ENCODE measurements around the gene MYH15. TPM values are rescaled to one million over a fixed set of nuclear protein-coding genes. Genes with fewer than 3 reads are reported as not detected.

The MYH15 gene
- total and polyA plus RNA-seq, 10 of the 15 experiments (the other 5 are each of a cell fraction or from before 2014, with no cell fraction given): 0.05 to 0.27 (median 0.09) TPM; not detected in 1

DNA sequence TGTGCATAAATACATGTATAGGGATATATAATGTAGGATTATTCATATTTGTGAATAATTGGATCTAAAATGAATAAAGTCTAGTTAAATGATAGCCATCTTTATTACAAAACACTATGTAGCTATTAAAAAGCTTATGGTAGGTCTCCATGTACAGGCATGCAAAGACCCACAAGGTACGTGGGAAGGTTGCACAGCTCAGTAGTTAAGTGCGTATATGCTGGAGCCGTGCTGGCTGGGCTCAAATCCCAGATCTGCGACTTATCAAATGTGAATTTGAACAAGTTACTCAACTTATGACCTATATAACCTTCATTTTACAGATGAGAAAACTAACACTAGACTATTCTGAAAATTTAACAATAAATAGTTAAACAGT, 100.6 kb downstream of the MYH15 start:
- BruUV-seq (replicated peaks): no TSS peak
- no peak for FAIRE-seq

DNA sequence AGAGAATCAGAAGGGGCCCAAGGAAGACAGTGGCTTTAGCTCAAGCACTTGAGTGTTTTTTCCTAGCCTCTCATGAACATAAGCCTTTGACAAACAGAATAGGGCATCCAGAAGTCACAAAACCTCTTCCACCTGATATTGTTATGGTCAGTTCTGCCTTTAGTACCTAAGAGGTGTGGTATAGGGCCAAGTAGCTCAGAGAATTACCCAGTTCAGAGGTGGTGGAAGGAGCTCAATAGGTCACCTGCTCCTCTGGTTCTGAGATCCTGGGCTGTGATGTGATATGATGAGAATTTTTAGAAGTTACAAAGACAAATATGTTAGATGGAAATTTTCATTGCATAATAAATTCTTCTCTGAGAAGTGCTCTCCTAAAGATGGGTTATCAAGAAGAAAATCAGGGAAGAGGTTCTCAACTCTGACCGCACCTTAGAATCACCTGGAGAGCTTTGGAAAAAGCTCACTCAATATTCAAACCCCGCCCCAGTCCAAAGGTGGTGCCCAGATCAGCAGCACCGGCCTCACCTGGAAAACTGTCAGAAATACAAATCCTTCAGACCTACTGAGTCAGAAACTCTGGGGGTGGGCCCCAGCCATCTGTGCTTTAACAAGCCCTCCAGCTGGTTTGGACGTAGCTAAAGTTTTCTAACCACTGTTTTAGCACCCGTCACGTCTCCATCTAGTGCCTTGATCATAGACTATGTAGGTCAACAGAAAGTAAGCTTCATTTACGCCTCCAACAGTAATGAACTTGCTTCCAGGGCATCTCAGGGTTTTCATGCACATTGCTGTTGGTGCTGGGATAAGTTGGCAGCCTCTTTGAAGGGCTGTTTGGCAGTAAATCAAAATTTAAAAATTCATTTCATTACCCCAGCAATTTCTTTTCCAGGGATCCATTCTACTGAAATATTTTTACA, 101.3 kb downstream of the MYH15 start:
- H4K20me1 ChIP-seq (ENCODE audit: control insufficient read depth, insufficient read depth): no peaks in the 10 kb centered on the region
- H3K9me3 ChIP-seq (replicated peaks; ENCODE audit: control insufficient read depth, insufficient read depth, low read length): no peaks in the 10 kb centered on the region
- ChIA-PET CTCF (interaction anchor here (0.7 to 2.1 kb wide), 9 partner anchors 9 to 481 kb away, joined by 3 to 19 read pairs (median 4); no protein-coding TSS in a partner anchor), SMC1A (ENCODE audit: uncharacterized antibody, unreplicated experiment) (interaction anchor here (0.6 to 1.3 kb wide), 12 partner anchors 9 to 674 kb away, joined by 3 to 5 read pairs (median 3); no protein-coding TSS in a partner anchor), POLR2A (no interaction called here), RAD21 (ENCODE audit: unreplicated experiment) (interaction anchor here (0.8 to 2.0 kb wide), 3 partner anchors 252 to 471 kb away, joined by 3 to 10 read pairs (median 3); no protein-coding TSS in a partner anchor)
- intact Hi-C loops (cut with micrococcal nuclease; ENCODE audit: unreplicated experiment) (loop anchor here (5.0 kb wide), 3 partner anchors 67 to 322 kb away; partner anchors contain the start of gene IFT57), in situ Hi-C loops (cut with MboI) (no loop called here)
- no peaks in the 10 kb centered on the region for H3K36me3 ChIP-seq (ENCODE audit: control insufficient read depth in 2 of 2, insufficient read depth in 2 of 2, low read length in 1 of 2)
- no peaks in the 10 kb centered on the region for H3K27me3 ChIP-seq (replicated peaks in 1 of 2; ENCODE audit: control insufficient read depth in 2 of 2, insufficient read depth in 2 of 2, low read length in 1 of 2)
- H3K4me3 ChIP-seq: no peak overlapping the region
- H2AFZ ChIP-seq (ENCODE audit: control insufficient read depth, low read depth, low read length): no peak overlapping the region
- H3K4me1 ChIP-seq (ENCODE audit: control insufficient read depth, insufficient read depth, low read length): peaks cover 4% of the 10 kb centered on the region; the same call in 1 of the 2 replicates
- BruUV-seq (replicated peaks): no TSS peak
- H3K4me2 ChIP-seq (ENCODE audit: control insufficient read depth, insufficient read depth): no peak overlapping the region
- FAIRE-seq (no peak), DNase-seq (ENCODE audit: low read depth, low spot score) (no peak), ATAC-seq (no peak)
- 53% methylated on average over 7 of the region's 7 CpGs for WGBS (ENCODE audit: insufficient coverage, insufficient replicate concordance, low lambda C conversion rate, missing lambda C conversion rate)
- no peak overlapping the region for H3K27ac ChIP-seq (ENCODE audit: control insufficient read depth, insufficient read depth)
- H3K9ac ChIP-seq (ENCODE audit: control insufficient read depth, insufficient read depth, low read length): no peak overlapping the region
- H3K79me2 ChIP-seq (ENCODE audit: control insufficient read depth, insufficient read depth, low read length): no peaks in the 10 kb centered on the region
- TF ChIP-seq TARDBP (IDR thresholded peaks at IDR 0.05; ENCODE audit: borderline replicate concordance) (no peak), NFIC (IDR thresholded peaks at IDR 0.05; ENCODE audit: low read depth, low read length) (no peak), PML (IDR thresholded peaks at IDR 0.05; ENCODE audit: low read length) (no peak), NR2C1 (IDR thresholded peaks at IDR 0.05) (no peak), CBFB (IDR thresholded peaks at IDR 0.05; ENCODE audit: low read depth) (no peak), SUZ12 (IDR thresholded peaks at IDR 0.05; ENCODE audit: unreplicated experiment) (no peak)
- TF ChIP-seq, protein P1, sequence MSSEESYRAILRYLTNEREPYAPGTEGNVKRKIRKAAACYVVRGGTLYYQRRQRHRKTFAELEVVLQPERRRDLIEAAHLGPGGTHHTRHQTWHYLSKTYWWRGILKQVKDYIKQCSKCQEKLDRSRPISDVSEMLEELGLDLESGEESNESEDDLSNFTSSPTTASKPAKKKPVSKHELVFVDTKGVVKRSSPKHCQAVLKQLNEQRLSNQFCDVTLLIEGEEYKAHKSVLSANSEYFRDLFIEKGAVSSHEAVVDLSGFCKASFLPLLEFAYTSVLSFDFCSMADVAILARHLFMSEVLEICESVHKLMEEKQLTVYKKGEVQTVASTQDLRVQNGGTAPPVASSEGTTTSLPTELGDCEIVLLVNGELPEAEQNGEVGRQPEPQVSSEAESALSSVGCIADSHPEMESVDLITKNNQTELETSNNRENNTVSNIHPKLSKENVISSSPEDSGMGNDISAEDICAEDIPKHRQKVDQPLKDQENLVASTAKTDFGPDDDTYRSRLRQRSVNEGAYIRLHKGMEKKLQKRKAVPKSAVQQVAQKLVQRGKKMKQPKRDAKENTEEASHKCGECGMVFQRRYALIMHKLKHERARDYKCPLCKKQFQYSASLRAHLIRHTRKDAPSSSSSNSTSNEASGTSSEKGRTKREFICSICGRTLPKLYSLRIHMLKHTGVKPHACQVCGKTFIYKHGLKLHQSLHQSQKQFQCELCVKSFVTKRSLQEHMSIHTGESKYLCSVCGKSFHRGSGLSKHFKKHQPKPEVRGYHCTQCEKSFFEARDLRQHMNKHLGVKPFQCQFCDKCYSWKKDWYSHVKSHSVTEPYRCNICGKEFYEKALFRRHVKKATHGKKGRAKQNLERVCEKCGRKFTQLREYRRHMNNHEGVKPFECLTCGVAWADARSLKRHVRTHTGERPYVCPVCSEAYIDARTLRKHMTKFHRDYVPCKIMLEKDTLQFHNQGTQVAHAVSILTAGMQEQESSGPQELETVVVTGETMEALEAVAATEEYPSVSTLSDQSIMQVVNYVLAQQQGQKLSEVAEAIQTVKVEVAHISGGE (CRISPR knock-in tag; IDR thresholded peaks at IDR 0.05): no peak

More for the DNA sequence above, 100.6 kb downstream of the MYH15 start:
- ChIA-PET RAD21 (ENCODE audit: unreplicated experiment) (interaction anchor here (2.0 kb wide), 1 partner anchor 256 kb away, joined by 10 read pairs; no protein-coding TSS in a partner anchor), CTCF (interaction anchor here (0.7 to 2.1 kb wide), 8 partner anchors 9 to 472 kb away, joined by 3 to 19 read pairs (median 3); no protein-coding TSS in a partner anchor), SMC1A (ENCODE audit: uncharacterized antibody, unreplicated experiment) (interaction anchor here (0.6 to 1.3 kb wide), 7 partner anchors 8 to 673 kb away, joined by 3 to 4 read pairs (median 4); no protein-coding TSS in a partner anchor), POLR2A (no interaction called here)
- H3K9ac ChIP-seq (ENCODE audit: control insufficient read depth, insufficient read depth, low read length): no peak overlapping the region
- H3K27ac ChIP-seq (ENCODE audit: control insufficient read depth, insufficient read depth): no peak overlapping the region
- H3K27me3 ChIP-seq (replicated peaks in 1 of 2; ENCODE audit: control insufficient read depth in 2 of 2, insufficient read depth in 2 of 2, low read length in 1 of 2): no peaks in the 10 kb centered on the region
- no peaks in the 10 kb centered on the region for H3K36me3 ChIP-seq (ENCODE audit: control insufficient read depth in 2 of 2, insufficient read depth in 2 of 2, low read length in 1 of 2)
- no peaks in the 10 kb centered on the region for H3K9me3 ChIP-seq (replicated peaks; ENCODE audit: control insufficient read depth, insufficient read depth, low read length)
- H3K4me1 ChIP-seq (ENCODE audit: control insufficient read depth, insufficient read depth, low read length): peaks cover 4% of the 10 kb centered on the region; the same call in 1 of the 2 replicates
- intact Hi-C loops (cut with micrococcal nuclease; ENCODE audit: unreplicated experiment): loop anchor here (5.0 kb wide), 3 partner anchors 67 to 322 kb away; partner anchors contain the start of gene IFT57
- 82% methylated on average over 4 of the region's 4 CpGs for WGBS (ENCODE audit: insufficient coverage, insufficient replicate concordance, low lambda C conversion rate, missing lambda C conversion rate)
- in situ Hi-C loops (cut with MboI): no loop called here
- H2AFZ ChIP-seq (ENCODE audit: control insufficient read depth, low read depth, low read length): no peak overlapping the region
- no peaks in the 10 kb centered on the region for H4K20me1 ChIP-seq (ENCODE audit: control insufficient read depth, insufficient read depth)
- TF ChIP-seq KAT2A (conservative IDR thresholded peaks at IDR 0.05; ENCODE audit: control insufficient read depth, low read depth, low read length): no peak
- no peak for TF ChIP-seq CHD4 (IDR thresholded peaks at IDR 0.05)
- no peak for TF ChIP-seq ZNF207 (IDR thresholded peaks at IDR 0.05; ENCODE audit: borderline replicate concordance)
- no peak for TF ChIP-seq IKZF1 (conservative IDR thresholded peaks at IDR 0.05)
- H3K4me2 ChIP-seq (ENCODE audit: control insufficient read depth, insufficient read depth): no peak overlapping the region
- H3K79me2 ChIP-seq (ENCODE audit: control insufficient read depth, insufficient read depth, low read length): no peaks in the 10 kb centered on the region
- DNase-seq (ENCODE audit: low read depth, low spot score) (no peak), ATAC-seq (no peak)
- H3K4me3 ChIP-seq: no peak overlapping the region

Data from GM12878 (cell line).